OCI-LY7 (cell line): ENCODE data around the gene ZNF74.

ENCODE experiments used
- EZH2phosphoT487 ChIP-seq: fragments of 200-600 bp; sonication (generic); IDR thresholded peaks from 2 replicates; pipeline ENCODE4 v1.6.1; 2018; ENCODE audit warnings: low read depth, borderline replicate concordance, mild to moderate bottlenecking, mixed run types, antibody characterized with exemption, low read length, moderate library complexity, mixed read lengths
- TF ChIP-seq, protein P1 (sequence below): fragments of 200-600 bp; sonication (generic); conservative IDR thresholded peaks from 2 replicates; pipeline ENCODE4 v1.5.1; 2014; ENCODE audit warnings: mild to moderate bottlenecking, antibody characterized with exemption, low read length, moderate library complexity, mixed read lengths

DNA sequence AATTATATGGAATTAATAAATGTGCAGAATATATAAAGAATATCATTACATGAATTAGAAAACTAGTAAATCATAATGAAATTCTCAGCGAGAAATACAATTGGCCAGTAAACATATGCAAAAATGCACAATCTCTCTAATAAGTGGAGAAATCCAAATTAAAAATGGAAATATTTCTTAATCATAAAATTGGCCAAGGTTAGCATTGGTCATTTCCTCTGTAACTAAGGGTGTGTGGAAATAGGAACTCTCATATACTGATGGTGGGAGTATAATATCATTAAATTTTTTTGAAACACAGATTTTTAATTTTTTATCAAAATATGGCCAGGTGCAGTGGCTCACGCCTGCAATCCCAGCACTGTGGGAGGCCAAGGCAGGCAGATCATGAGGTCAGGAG, 7.6 kb upstream of the ZNF74 start:
- no peak for TF ChIP-seq EZH2phosphoT487
- TF ChIP-seq, protein P1, sequence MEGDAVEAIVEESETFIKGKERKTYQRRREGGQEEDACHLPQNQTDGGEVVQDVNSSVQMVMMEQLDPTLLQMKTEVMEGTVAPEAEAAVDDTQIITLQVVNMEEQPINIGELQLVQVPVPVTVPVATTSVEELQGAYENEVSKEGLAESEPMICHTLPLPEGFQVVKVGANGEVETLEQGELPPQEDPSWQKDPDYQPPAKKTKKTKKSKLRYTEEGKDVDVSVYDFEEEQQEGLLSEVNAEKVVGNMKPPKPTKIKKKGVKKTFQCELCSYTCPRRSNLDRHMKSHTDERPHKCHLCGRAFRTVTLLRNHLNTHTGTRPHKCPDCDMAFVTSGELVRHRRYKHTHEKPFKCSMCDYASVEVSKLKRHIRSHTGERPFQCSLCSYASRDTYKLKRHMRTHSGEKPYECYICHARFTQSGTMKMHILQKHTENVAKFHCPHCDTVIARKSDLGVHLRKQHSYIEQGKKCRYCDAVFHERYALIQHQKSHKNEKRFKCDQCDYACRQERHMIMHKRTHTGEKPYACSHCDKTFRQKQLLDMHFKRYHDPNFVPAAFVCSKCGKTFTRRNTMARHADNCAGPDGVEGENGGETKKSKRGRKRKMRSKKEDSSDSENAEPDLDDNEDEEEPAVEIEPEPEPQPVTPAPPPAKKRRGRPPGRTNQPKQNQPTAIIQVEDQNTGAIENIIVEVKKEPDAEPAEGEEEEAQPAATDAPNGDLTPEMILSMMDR = no peak
